Activated CD8-positive, alpha-beta memory T cell treated with anti-CD3 and anti-CD28 coated beads, Interleukin-2, amount 10 ng/mL, durations not matched to agents 7 days and 5 days (primary cell): ENCODE data around the gene PTH2R. TPM values are rescaled to one million over a fixed set of nuclear protein-coding genes. Genes with fewer than 3 reads are reported as not detected.

Experiments used
- ATAC-seq: fragments of 150-1000 bp; cut with Tn5 transposase; one replicate; pipeline ENCODE4 v1.10.0; 2021; ENCODE audit warnings: moderate library complexity
- CTCF ChIA-PET: fragments of 350-600 bp; sonication (Branson Sonifier 250); formaldehyde crosslinking; loops from one replicate; lab custom pipeline; 2021; ENCODE audit warnings: antibody characterized with exemption; lab: Charles Lee
- DNase-seq: peaks from one replicate; pipeline ENCODE4 v3.0.0-alpha.2; 2020
- H3K27ac Mint-ChIP-seq: one replicate; pipeline ENCODE4 v1.8.0; 2021; ENCODE audit warnings: mild to moderate bottlenecking, mixed read lengths
- H3K27me3 Mint-ChIP-seq: one replicate; pipeline ENCODE4 v1.8.0; 2021; ENCODE audit warnings: mixed read lengths
- H3K36me3 Mint-ChIP-seq: one replicate; pipeline ENCODE4 v1.8.0; 2021; ENCODE audit warnings: mild to moderate bottlenecking, mixed read lengths
- H3K4me1 Mint-ChIP-seq: one replicate; pipeline ENCODE4 v1.8.0; 2021; ENCODE audit warnings: mixed read lengths
- H3K4me3 Mint-ChIP-seq: one replicate; pipeline ENCODE4 v1.8.0; 2021; ENCODE audit warnings: mild to moderate bottlenecking, moderate library complexity, mixed read lengths
- H3K9me3 Mint-ChIP-seq: one replicate; pipeline ENCODE4 v1.8.0; 2022; ENCODE audit warnings: low read depth, mixed read lengths
- total RNA-seq, 2 experiments: library from RNA; stranded (reverse); gene quantifications; one replicate each; pipeline ENCODE4 v1.2.3, GENCODE V29; 2021

Gene PTH2R
- under 1 TPM in 1 of 2 experiments, not detected in 1; 0.12 TPM for total RNA-seq

- no peak for DNase-seq
- Mint-ChIP-seq H3K4me1 (peaks cover 8% of the 10 kb centered on the region), H3K27me3 (peaks cover 70% of the 10 kb centered on the region), H3K4me3 (no peak within 1 kb of the TSS), H3K9me3 (no peaks in the 10 kb centered on the region), H3K36me3 (no peaks in the 10 kb centered on the region), H3K27ac (no peak within 1 kb of the TSS)
- CTCF ChIA-PET = interaction anchor here (0.9 to 1.3 kb wide), 4 partner anchors 10 to 927 kb away, joined by 3 read pairs; no protein-coding TSS in a partner anchor
- no peak for ATAC-seq
These were observed at the start of gene PTH2R for GRCh38 chr2:208406474-208407451. TSS of gene PTH2R (plus strand) at chr2:208406792. CDS start at chr2:208407044, 252 bp downstream.

GRCh38 chr2:208356846-208357574 lies 49.6 kb upstream of the PTH2R start:
- Mint-ChIP-seq H3K9me3 (no peaks in the 10 kb centered on the region), H3K4me1 (no peaks in the 10 kb centered on the region), H3K27ac (no peak overlapping the region), H3K27me3 (no peaks in the 10 kb centered on the region), H3K36me3 (peaks cover 43% of the 10 kb centered on the region), H3K4me3 (no peak overlapping the region)
- no peak for ATAC-seq
- no peak for DNase-seq
- CTCF ChIA-PET = no interaction called here

GRCh38 chr2:208358758-208359631 lies 47.6 kb upstream of the PTH2R start:
- CTCF ChIA-PET = no interaction called here
- H3K27me3 Mint-ChIP-seq = no peaks in the 10 kb centered on the region
- ATAC-seq (no peak), DNase-seq (no peak)
- no peak overlapping the region for H3K4me3 Mint-ChIP-seq
- peaks cover 10% of the 10 kb centered on the region for H3K4me1 Mint-ChIP-seq
- H3K27ac Mint-ChIP-seq = peak overlapping the region; percentile 22
- H3K36me3 Mint-ChIP-seq = peaks cover 29% of the 10 kb centered on the region
- H3K9me3 Mint-ChIP-seq = no peaks in the 10 kb centered on the region

DNA sequence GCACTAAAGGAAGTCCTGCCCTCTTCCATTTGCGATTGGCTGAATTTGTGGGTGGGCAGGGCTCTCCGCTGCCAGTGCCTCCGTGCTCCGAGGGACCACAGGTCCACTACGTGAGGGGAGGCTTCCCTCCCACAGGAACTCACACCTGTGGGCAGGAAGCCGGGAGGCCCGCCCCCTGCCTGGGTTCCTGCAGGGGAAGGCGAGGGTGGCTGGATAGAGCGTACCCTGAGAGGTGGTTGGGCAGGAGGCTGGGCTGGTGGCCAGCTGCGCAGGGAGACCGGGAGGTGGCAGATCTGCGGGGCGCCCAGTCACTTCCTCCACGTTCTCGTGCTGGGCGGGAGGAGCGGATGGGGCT lies 47.0 kb upstream of the PTH2R start:
- H3K27ac Mint-ChIP-seq = no peak overlapping the region
- peaks cover 25% of the 10 kb centered on the region for H3K36me3 Mint-ChIP-seq
- no peak for ATAC-seq
- no peak for DNase-seq
- H3K4me3 Mint-ChIP-seq = no peak overlapping the region
- H3K4me1 Mint-ChIP-seq = peaks cover 15% of the 10 kb centered on the region
- H3K9me3 Mint-ChIP-seq = no peaks in the 10 kb centered on the region
- CTCF ChIA-PET = no interaction called here
- H3K27me3 Mint-ChIP-seq = no peaks in the 10 kb centered on the region

GRCh38 chr2:208360259-208361076 lies 46.1 kb upstream of the PTH2R start:
- no peak for DNase-seq
- Mint-ChIP-seq H3K27me3 (peaks cover 5% of the 10 kb centered on the region), H3K9me3 (peaks cover 5% of the 10 kb centered on the region), H3K4me3 (no peak overlapping the region), H3K27ac (no peak overlapping the region), H3K4me1 (peaks cover 15% of the 10 kb centered on the region), H3K36me3 (peaks cover 24% of the 10 kb centered on the region)
- ATAC-seq = no peak
- CTCF ChIA-PET = no interaction called here

DNA sequence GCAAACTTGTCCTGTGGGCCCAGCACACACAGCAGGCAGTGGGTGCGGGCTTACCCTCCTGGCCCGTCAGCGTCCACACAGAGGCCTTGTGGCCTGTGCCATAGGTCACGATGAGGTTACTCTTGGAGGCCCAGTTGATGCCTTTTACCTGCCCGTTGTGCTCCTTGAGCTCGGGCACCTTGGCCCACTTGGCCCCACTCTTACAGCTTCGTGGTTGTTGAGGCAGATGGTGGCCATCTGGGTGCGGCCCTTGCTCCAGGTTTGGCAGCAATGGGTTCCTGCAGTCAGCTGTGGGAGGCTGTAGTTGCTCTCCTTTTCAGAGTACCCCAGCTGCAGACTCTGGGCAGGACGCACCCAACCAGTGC lies 45.5 kb upstream of the PTH2R start:
- no peak for DNase-seq
- no peak for ATAC-seq
- no peak overlapping the region for H3K4me3 Mint-ChIP-seq
- H3K9me3 Mint-ChIP-seq = peaks cover 6% of the 10 kb centered on the region
- peaks cover 5% of the 10 kb centered on the region for H3K27me3 Mint-ChIP-seq
- H3K4me1 Mint-ChIP-seq = peaks cover 15% of the 10 kb centered on the region
- H3K27ac Mint-ChIP-seq = no peak overlapping the region
- H3K36me3 Mint-ChIP-seq = peaks cover 24% of the 10 kb centered on the region
- CTCF ChIA-PET = no interaction called here

DNA sequence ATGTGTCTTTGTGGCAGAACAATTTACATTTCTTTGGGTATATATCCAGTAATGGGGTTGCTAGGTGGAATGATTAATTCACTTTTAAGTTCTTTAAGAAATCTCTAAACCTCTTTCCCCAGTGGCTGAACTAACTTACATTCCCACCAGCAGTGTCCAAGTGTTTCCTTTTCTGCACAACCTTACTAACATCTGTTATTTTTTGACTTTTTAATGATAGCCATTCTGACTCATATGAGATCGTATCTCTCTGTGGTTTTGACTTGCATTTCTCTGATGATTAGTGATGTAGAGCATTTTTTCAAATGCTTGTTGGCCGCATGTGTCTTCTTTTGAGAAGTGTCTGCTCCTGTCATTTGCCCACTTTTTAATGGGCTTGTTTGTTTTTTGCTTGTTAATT lies 43.1 kb upstream of the PTH2R start:
- Mint-ChIP-seq H3K9me3 (peaks cover 10% of the 10 kb centered on the region), H3K4me1 (peaks cover 15% of the 10 kb centered on the region), H3K27ac (no peak overlapping the region), H3K36me3 (peaks cover 20% of the 10 kb centered on the region), H3K27me3 (peaks cover 5% of the 10 kb centered on the region), H3K4me3 (no peak overlapping the region)
- no peak for DNase-seq
- ATAC-seq = peak; percentile 57
- CTCF ChIA-PET = no interaction called here

GRCh38 chr2:208366215-208367127 lies 40.1 kb upstream of the PTH2R start:
- ATAC-seq = no peak
- H3K4me1 Mint-ChIP-seq = peaks cover 15% of the 10 kb centered on the region

GRCh38 chr2:208369091-208369490 lies 37.5 kb upstream of the PTH2R start:
- Mint-ChIP-seq H3K27ac (no peak overlapping the region), H3K27me3 (peaks cover 7% of the 10 kb centered on the region), H3K4me1 (peaks cover 4% of the 10 kb centered on the region), H3K36me3 (peaks cover 7% of the 10 kb centered on the region), H3K4me3 (no peak overlapping the region), H3K9me3 (peaks cover 10% of the 10 kb centered on the region)
- CTCF ChIA-PET = no interaction called here
- no peak for DNase-seq
- ATAC-seq = no peak

More at GRCh38 chr2:208366215-208367127, 40.1 kb upstream of the PTH2R start:
- peaks cover 10% of the 10 kb centered on the region for H3K9me3 Mint-ChIP-seq
- peaks cover 5% of the 10 kb centered on the region for H3K27me3 Mint-ChIP-seq
- CTCF ChIA-PET = no interaction called here
- H3K27ac Mint-ChIP-seq = no peak overlapping the region
- H3K4me3 Mint-ChIP-seq = no peak overlapping the region
- DNase-seq = no peak
- peaks cover 7% of the 10 kb centered on the region for H3K36me3 Mint-ChIP-seq

DNA sequence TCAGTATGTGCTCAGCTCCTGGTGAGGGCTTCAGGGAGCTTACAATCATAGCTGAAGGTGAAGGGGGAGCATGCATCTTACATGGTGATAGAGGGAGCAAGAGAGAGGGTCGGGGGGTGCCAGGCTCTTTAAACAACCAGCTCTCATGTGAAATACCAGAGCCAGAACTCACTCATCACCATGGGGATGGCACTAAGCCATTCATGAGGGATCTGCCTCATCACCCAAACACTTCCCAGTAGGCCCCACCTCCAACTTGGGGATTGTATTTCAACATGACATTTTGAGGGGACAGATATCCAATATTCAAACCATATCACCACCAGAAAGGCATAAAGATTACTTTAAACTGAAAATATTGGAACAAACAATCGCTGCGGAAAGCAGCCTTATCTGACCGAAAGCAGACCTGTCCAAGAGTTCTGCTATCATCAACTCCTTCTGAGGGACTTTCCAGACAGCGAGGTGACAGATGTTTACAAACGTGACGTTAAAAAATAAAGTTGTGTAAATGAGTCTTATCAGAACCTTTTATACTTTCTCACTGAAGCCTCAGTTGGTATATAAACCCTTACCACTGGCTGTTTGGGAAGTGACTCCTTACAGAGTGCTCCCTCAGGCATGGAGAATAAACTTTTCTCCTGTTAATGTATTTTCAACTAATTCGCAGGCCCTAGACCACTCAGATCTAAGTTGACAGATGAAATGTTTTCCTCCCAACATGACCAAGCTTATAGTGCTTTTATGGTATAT lies 35.5 kb upstream of the PTH2R start:
- H3K36me3 Mint-ChIP-seq = no peaks in the 10 kb centered on the region
- no peaks in the 10 kb centered on the region for H3K4me1 Mint-ChIP-seq
- DNase-seq (no peak), ATAC-seq (no peak)
- H3K27ac Mint-ChIP-seq = no peak overlapping the region
- CTCF ChIA-PET = no interaction called here
- H3K9me3 Mint-ChIP-seq = peaks cover 4% of the 10 kb centered on the region
- no peak overlapping the region for H3K4me3 Mint-ChIP-seq
- peaks cover 13% of the 10 kb centered on the region for H3K27me3 Mint-ChIP-seq

DNA sequence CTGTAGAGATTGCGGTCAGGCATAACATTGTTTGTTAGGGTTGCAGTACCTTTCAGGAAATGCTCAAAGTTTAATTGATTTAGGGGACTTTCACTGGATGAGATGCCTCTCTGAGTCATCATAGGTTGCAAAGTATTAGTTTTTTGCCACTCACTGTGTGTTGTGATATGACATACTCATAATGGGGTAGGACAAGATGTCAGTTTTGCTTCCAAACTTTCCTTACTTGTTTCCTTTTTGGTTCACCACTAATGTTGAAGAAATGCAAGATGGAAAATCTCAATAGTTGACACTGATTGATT lies 35.0 kb upstream of the PTH2R start:
- H3K27me3 Mint-ChIP-seq = peaks cover 15% of the 10 kb centered on the region
- CTCF ChIA-PET = no interaction called here
- no peak for DNase-seq

More for the DNA sequence above, 35.0 kb upstream of the PTH2R start:
- Mint-ChIP-seq H3K4me1 (no peaks in the 10 kb centered on the region), H3K9me3 (peaks cover under 1% of the 10 kb centered on the region), H3K27ac (no peak overlapping the region), H3K4me3 (no peak overlapping the region), H3K36me3 (no peaks in the 10 kb centered on the region)
- ATAC-seq = no peak
